Colonic mucosa (tissue), 4 donors: Measurements from ENCODE around the gene MYO1A. TPM values are rescaled to one million over a fixed set of nuclear protein-coding genes. Genes with fewer than 3 reads are reported as not detected.
"Not testable (repeated sequence)": the region's sequence is repeated elsewhere in the genome, so short reads cannot be mapped to it uniquely, and the experiment has no call there.

ENCODE experiments used
- DNase-seq: peaks from one replicate; pipeline ENCODE4 v3.0.0-alpha.2; 2020
- H3K27ac ChIP-seq: fragments of 200-600 bp; one replicate; pipeline ENCODE4 v1.8.0; 2021
- H3K27me3 ChIP-seq: fragments of 200-600 bp; one replicate; pipeline ENCODE4 v1.8.0; 2021
- H3K36me3 ChIP-seq: fragments of 200-600 bp; one replicate; pipeline ENCODE4 v1.8.0; 2021
- H3K4me1 ChIP-seq: fragments of 200-600 bp; one replicate; pipeline ENCODE4 v1.8.0; 2021; ENCODE audit warnings: mild to moderate bottlenecking
- H3K4me3 ChIP-seq: fragments of 200-600 bp; one replicate; pipeline ENCODE4 v1.8.0; 2021
- H3K9ac ChIP-seq, 2 donors: one replicate each; pipeline ENCODE4 v1.7.0; 2013; ENCODE audit warnings: control low read depth in 2 of 2, low read depth in 2 of 2, low read length in 2 of 2
- H3K9me3 ChIP-seq: fragments of 200-600 bp; one replicate; pipeline ENCODE4 v1.8.0; 2021
- intact Hi-C: fragments of 100-400 bp; cut with DNase I; formaldehyde crosslinking; loops from one replicate; pipeline ENCODE4 v1.14.1; 2022
- total RNA-seq, 2 donors: library from RNA; stranded (reverse); fragmentation: NEBNext Ultra II Directional in 1 of 2; extraction: Animal tissue kit (Norgen Biotek cat#: 25700) in 1 of 2; gene quantifications; one replicate each; pipeline ENCODE4 v1.2.1, GENCODE V29; 2021
- TF ChIP-seq, protein P1 (sequence below): fragments of 200-600 bp; IDR thresholded peaks from one replicate; pipeline ENCODE4 v1.8.0; 2022; ENCODE audit warnings: antibody characterized with exemption, mild to moderate bottlenecking
- donor health status: healthy.
- donor health status: DM: no; HTN: no; CAD: no.
- donor health status: DM: no; HTN: no; CAD: no.

MYO1A gene
- total RNA-seq, 2 donors from 2014 or later: 261 to 273 TPM

GRCh38 chr12:57055824-57056223 lies 5.9 kb upstream of the MYO1A start:
- H3K4me1 ChIP-seq: no peaks in the 10 kb centered on the region

GRCh38 chr12:57053901-57054300 lies 4.0 kb upstream of the MYO1A start:
- not testable (repeated sequence) for DNase-seq, H3K27me3 ChIP-seq

More at GRCh38 chr12:57055824-57056223, 5.9 kb upstream of the MYO1A start:
- intact Hi-C loops: no loop called here
- Histone ChIP-seq H3K9me3 (no peaks in the 10 kb centered on the region), H3K27me3 (no peaks in the 10 kb centered on the region), H3K9ac (no peak overlapping the region), H3K36me3 (no peaks in the 10 kb centered on the region), H3K27ac (no peak overlapping the region), H3K4me3 (no peak overlapping the region)
- TF ChIP-seq, protein P1, sequence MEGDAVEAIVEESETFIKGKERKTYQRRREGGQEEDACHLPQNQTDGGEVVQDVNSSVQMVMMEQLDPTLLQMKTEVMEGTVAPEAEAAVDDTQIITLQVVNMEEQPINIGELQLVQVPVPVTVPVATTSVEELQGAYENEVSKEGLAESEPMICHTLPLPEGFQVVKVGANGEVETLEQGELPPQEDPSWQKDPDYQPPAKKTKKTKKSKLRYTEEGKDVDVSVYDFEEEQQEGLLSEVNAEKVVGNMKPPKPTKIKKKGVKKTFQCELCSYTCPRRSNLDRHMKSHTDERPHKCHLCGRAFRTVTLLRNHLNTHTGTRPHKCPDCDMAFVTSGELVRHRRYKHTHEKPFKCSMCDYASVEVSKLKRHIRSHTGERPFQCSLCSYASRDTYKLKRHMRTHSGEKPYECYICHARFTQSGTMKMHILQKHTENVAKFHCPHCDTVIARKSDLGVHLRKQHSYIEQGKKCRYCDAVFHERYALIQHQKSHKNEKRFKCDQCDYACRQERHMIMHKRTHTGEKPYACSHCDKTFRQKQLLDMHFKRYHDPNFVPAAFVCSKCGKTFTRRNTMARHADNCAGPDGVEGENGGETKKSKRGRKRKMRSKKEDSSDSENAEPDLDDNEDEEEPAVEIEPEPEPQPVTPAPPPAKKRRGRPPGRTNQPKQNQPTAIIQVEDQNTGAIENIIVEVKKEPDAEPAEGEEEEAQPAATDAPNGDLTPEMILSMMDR: no peak
- no peak for DNase-seq

GRCh38 chr12:57053146-57053545 lies 3.2 kb upstream of the MYO1A start:
- H3K4me3 ChIP-seq, H3K4me1 ChIP-seq, H3K9ac ChIP-seq, DNase-seq, H3K27ac ChIP-seq, H3K36me3 ChIP-seq, H3K9me3 ChIP-seq, intact Hi-C loops, H3K27me3 ChIP-seq: not testable (repeated sequence)

More at GRCh38 chr12:57053901-57054300, 4.0 kb upstream of the MYO1A start:
- H3K36me3 ChIP-seq, intact Hi-C loops, H3K9me3 ChIP-seq, H3K4me3 ChIP-seq, H3K4me1 ChIP-seq, H3K9ac ChIP-seq, H3K27ac ChIP-seq: not testable (repeated sequence)

- Histone ChIP-seq H3K27ac (peak overlapping the region; percentile 65), H3K36me3 (no peaks in the 10 kb centered on the region), H3K9me3 (no peaks in the 10 kb centered on the region), H3K4me3 (no peak overlapping the region), H3K9ac (no peak overlapping the region), H3K4me1 (peaks cover 3% of the 10 kb centered on the region), H3K27me3 (no peaks in the 10 kb centered on the region)
- intact Hi-C loops: no loop called here
- TF ChIP-seq, protein P1: no peak
- no peak for DNase-seq
These were observed 1.1 kb upstream of the MYO1A start for GRCh38 chr12:57051011-57051410.

GRCh38 chr12:57049119-57049446 lies 846 bp downstream of the MYO1A start:
- peak; percentile 86 for DNase-seq
- H3K27ac ChIP-seq: peak overlapping the region; percentile 65

GRCh38 chr12:57048423-57049118 lies 1.4 kb downstream of the MYO1A start:
- TF ChIP-seq, protein P1: no peak
- H3K4me1 ChIP-seq: peaks cover 3% of the 10 kb centered on the region
- H3K27me3 ChIP-seq: no peaks in the 10 kb centered on the region
- intact Hi-C loops: no loop called here
- H3K9ac ChIP-seq: peak overlapping the region in 1 of 2 donors; percentile 81
- DNase-seq: no peak
- H3K27ac ChIP-seq: peak overlapping the region; percentile 65
- no peaks in the 10 kb centered on the region for H3K9me3 ChIP-seq
- no peaks in the 10 kb centered on the region for H3K36me3 ChIP-seq
- H3K4me3 ChIP-seq: peak overlapping the region; percentile 36

More at GRCh38 chr12:57049119-57049446, 846 bp downstream of the MYO1A start:
- TF ChIP-seq, protein P1: no peak
- peak overlapping the region in 1 of 2 donors; percentile 81 for H3K9ac ChIP-seq
- no peaks in the 10 kb centered on the region for H3K27me3 ChIP-seq
- H3K4me1 ChIP-seq: peaks cover 3% of the 10 kb centered on the region
- intact Hi-C loops: no loop called here
- no peaks in the 10 kb centered on the region for H3K9me3 ChIP-seq
- H3K36me3 ChIP-seq: no peaks in the 10 kb centered on the region
- H3K4me3 ChIP-seq: peak overlapping the region; percentile 36
